Tibial nerve (tissue), 3 donors: ENCODE results near the gene RNU7-1.

Source experiments
- POLR2A ChIP-seq, 2 donors: fragments of 450-650 bp; IDR thresholded peaks; one replicate each; pipeline ENCODE4 v1.6.1; 2017; ENCODE audit warnings: antibody characterized with exemption in 2 of 2, mild to moderate bottlenecking in 2 of 2, moderate library complexity in 2 of 2
- TF ChIP-seq, protein P1 (sequence below), 5 experiments: fragments of 200-600 bp in 3 of 5; fragments of 450-650 bp in 2 of 5; sonication (generic) in 3 of 5; IDR thresholded peaks; one replicate each; pipeline ENCODE4 v1.5.1; 2016 to 2019; ENCODE audit warnings: antibody characterized with exemption in 5 of 5, mild to moderate bottlenecking in 3 of 5, moderate library complexity in 2 of 5

DNA sequence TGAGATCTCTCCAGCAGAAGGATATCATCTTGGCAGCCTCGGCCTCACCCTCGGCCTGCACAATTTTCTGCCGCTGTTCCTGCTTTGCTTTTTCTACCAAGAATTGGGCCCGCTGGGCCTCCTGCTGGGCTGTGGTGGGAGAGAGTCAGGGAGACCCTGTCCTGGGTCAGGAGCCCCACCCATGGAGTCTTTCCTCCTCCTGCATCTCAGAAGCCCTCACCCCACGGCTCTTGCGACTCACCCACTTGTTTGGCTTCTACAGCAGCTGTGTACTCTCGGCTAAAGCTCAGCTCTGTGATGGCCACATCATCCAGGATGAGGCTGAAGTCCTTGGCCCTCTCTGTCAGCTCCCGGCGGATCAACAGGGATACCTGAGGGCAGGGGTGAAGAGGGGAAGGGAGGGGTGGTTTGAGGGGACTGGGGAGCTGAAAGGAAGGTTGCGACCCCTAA lies 24.1 kb downstream of the RNU7-1 start:
- TF ChIP-seq POLR2A (IDR thresholded peaks at IDR 0.05) = no peak
- TF ChIP-seq, protein P1, sequence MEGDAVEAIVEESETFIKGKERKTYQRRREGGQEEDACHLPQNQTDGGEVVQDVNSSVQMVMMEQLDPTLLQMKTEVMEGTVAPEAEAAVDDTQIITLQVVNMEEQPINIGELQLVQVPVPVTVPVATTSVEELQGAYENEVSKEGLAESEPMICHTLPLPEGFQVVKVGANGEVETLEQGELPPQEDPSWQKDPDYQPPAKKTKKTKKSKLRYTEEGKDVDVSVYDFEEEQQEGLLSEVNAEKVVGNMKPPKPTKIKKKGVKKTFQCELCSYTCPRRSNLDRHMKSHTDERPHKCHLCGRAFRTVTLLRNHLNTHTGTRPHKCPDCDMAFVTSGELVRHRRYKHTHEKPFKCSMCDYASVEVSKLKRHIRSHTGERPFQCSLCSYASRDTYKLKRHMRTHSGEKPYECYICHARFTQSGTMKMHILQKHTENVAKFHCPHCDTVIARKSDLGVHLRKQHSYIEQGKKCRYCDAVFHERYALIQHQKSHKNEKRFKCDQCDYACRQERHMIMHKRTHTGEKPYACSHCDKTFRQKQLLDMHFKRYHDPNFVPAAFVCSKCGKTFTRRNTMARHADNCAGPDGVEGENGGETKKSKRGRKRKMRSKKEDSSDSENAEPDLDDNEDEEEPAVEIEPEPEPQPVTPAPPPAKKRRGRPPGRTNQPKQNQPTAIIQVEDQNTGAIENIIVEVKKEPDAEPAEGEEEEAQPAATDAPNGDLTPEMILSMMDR (IDR thresholded peaks at IDR 0.05) = no peak
